ENCODE measurements around the gene PREX1.

PREX1 gene

GRCh38 chr20:48592107-48592940, 235.5 kb downstream of the PREX1 start:
- TF ChIP-seq, protein P1, sequence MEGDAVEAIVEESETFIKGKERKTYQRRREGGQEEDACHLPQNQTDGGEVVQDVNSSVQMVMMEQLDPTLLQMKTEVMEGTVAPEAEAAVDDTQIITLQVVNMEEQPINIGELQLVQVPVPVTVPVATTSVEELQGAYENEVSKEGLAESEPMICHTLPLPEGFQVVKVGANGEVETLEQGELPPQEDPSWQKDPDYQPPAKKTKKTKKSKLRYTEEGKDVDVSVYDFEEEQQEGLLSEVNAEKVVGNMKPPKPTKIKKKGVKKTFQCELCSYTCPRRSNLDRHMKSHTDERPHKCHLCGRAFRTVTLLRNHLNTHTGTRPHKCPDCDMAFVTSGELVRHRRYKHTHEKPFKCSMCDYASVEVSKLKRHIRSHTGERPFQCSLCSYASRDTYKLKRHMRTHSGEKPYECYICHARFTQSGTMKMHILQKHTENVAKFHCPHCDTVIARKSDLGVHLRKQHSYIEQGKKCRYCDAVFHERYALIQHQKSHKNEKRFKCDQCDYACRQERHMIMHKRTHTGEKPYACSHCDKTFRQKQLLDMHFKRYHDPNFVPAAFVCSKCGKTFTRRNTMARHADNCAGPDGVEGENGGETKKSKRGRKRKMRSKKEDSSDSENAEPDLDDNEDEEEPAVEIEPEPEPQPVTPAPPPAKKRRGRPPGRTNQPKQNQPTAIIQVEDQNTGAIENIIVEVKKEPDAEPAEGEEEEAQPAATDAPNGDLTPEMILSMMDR (IDR thresholded peaks at IDR 0.05; ENCODE audit: control insufficient read depth, extremely low read depth, insufficient read depth) = no peak
- no peak overlapping the region for H3K4me3 ChIP-seq (ENCODE audit: low read depth, low read length)
- DNase-seq (ENCODE audit: low read depth) = no peak

GRCh38 chr20:48586730-48587129, 241.1 kb downstream of the PREX1 start:
- DNase-seq (ENCODE audit: low read depth) = no peak
- no peak overlapping the region for H3K4me3 ChIP-seq (ENCODE audit: low read depth, low read length)
- TF ChIP-seq, protein P1 (IDR thresholded peaks at IDR 0.05; ENCODE audit: control insufficient read depth, extremely low read depth, insufficient read depth) = no peak

GRCh38 chr20:48585061-48585870, 242.5 kb downstream of the PREX1 start:
- TF ChIP-seq, protein P1 (IDR thresholded peaks at IDR 0.05; ENCODE audit: control insufficient read depth, extremely low read depth, insufficient read depth) = no peak
- DNase-seq (ENCODE audit: low read depth) = no peak
- H3K4me3 ChIP-seq (ENCODE audit: low read depth, low read length) = no peak overlapping the region

DNA sequence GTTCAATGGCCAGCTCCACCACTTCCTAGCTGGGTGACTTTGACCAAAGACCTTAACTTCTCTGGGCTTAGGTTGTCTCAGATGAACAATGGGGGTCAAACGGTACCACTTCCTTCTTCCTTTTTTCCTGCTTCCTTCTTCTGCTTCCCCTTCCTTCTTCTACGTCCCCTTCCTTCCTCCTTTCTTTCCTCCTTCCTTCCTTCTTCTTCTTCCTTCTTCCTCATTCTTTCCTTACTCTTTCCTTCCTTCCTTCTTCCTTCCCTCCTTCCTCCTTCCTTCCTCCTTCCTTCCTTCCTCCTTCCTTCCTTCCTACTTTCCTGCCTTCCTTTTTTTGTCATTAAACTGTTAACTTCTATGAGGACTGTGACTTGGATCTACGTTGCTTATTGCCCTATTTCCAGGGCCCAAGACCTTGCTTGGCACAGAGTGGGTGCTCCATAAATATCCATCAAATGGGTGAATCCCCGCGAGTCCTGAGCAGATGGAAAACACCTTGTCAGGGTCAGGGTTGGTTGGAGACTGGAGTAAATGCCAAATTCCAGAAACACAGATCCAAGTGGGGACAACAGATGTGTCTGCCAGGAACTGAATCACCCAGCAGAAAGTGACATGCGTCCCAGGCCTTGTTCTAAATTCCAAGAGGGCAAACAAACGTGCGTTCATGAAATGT, 243.3 kb downstream of the PREX1 start:
- TF ChIP-seq, protein P1 (IDR thresholded peaks at IDR 0.05; ENCODE audit: control insufficient read depth, extremely low read depth, insufficient read depth) = no peak
- no peak overlapping the region for H3K4me3 ChIP-seq (ENCODE audit: low read depth, low read length)
- no peak for DNase-seq (ENCODE audit: low read depth)

GRCh38 chr20:48583801-48584200, 244.0 kb downstream of the PREX1 start:
- H3K4me3 ChIP-seq (ENCODE audit: low read depth, low read length) = no peak overlapping the region
- DNase-seq (ENCODE audit: low read depth) = no peak
- TF ChIP-seq, protein P1 (IDR thresholded peaks at IDR 0.05; ENCODE audit: control insufficient read depth, extremely low read depth, insufficient read depth) = no peak

- TF ChIP-seq, protein P1 (IDR thresholded peaks at IDR 0.05; ENCODE audit: control insufficient read depth, extremely low read depth, insufficient read depth) = no peak
- no peak overlapping the region for H3K4me3 ChIP-seq (ENCODE audit: low read depth, low read length)
- no peak for DNase-seq (ENCODE audit: low read depth)
Observed at GRCh38 chr20:48583171-48583570, 244.6 kb downstream of the PREX1 start.

Measured in LNCaP clone FGC (cell line).